NCI-H226 (cell line): ENCODE results near the gene TFDP2.
"Not testable (repeated sequence)": the region's sequence is repeated elsewhere in the genome, so short reads cannot be mapped to it uniquely, and the experiment has no call there.

Source experiments
- DNase-seq: peaks from one replicate; pipeline ENCODE4 v3.0.0-alpha.2; 2015

Gene TFDP2

GRCh38 chr3:141915016-141915415, 234.3 kb downstream of the TFDP2 start:
- no peak for DNase-seq

DNA sequence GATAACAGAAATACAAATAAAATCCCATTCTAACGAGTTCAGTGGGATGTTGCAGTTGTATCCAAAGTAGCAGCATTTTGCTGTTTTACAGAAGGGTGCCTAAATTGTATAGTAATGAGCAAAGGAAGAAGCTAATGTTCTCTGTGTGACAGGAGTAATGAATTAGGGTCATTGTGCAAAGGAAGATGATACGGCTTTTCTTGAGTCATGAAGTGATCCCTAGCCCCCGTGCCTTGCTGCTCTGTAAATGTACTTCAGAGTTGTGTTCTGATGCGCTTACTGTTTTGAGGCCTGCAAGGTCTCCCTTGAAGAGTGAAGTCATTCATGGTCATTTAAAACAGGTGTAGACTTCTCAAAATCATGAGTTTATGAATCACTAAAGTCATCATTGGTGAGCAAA, 235.0 kb downstream of the TFDP2 start:
- no peak for DNase-seq

GRCh38 chr3:141913150-141913811, 236.1 kb downstream of the TFDP2 start:
- DNase-seq = no peak

DNA sequence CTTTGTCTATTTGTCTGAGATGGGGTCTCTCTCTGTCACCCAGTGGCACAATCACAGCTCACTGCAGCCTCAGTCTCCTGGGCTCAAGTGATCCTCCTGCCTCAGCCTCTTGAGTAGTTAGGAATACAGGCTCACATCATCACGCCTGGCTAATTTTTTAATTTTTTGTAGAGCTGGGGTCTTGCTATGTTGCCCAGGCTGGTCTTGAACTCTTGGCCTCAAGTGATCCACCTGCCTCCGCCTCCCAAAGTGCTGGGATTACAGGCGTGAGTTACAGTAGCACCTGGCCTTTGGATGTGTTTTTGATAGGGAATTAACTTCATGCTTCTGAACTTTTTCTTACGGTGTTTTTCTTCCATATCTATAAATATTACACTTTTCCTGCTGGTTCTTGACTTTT, 239.4 kb downstream of the TFDP2 start:
- not testable (repeated sequence) for DNase-seq

DNA sequence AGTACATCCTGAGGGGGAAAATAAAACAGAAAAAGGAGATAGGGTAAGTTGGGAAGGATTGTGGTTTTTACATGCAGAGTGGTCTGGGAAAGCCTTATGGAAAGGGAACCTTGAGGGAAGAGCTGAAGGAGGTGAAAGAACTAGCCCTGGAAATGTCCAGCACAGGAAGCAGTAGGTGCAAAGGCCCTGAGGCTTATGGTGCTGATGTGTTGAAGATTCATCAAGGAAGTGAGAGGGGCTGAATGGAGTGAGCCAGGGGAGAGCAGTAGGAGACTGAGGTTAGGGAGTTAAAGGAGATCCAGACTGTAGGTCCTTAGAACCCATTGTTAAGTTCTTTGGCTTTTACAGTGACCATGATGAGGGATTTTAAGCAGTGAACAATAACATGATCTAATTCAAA, 239.9 kb downstream of the TFDP2 start:
- no peak for DNase-seq

DNA sequence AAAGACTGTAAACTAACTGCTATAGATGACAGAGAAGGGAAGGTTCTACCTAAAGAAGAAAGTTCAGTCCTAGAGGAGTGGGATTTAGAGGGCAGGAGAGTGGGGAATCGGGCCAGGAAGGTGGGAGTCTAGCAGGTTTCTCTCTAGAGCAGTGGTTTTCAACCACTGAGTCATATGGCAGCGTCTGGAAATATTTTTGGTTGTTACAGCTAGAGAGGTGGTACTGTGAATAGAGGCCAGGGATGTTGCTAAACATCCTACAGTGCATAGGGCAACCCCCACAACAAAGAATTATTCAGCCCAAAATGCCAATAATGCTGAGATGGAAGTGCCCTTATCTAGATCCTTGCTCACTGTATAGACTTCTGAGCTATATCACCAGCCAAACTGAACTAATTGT, 244.2 kb downstream of the TFDP2 start:
- DNase-seq = peak; percentile 50

DNA sequence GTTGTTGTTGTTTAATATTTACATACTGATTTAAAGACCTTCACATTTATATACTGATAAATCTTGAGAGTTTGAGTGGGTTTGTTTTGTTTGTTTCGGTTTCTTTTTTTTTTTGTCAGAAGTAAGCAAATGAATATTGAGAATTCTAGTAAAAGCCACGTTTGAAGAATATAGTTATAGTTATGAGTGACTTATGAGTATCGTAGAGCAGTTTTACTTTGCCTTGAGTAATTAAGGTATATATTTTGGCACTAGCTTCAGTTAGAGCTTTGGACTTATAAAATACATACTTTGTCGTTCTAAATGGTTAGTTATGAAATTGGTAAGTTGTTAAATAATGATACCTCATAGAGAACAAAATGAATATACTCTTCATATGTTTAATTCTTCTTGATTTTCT, 245.1 kb downstream of the TFDP2 start:
- no peak for DNase-seq

- DNase-seq = no peak
Observed at GRCh38 chr3:141901914-141902313, 247.4 kb downstream of the TFDP2 start.

GRCh38 chr3:141900343-141900742, 249.0 kb downstream of the TFDP2 start:
- no peak for DNase-seq

GRCh38 chr3:141898908-141899307, 250.4 kb downstream of the TFDP2 start:
- DNase-seq = no peak

DNA sequence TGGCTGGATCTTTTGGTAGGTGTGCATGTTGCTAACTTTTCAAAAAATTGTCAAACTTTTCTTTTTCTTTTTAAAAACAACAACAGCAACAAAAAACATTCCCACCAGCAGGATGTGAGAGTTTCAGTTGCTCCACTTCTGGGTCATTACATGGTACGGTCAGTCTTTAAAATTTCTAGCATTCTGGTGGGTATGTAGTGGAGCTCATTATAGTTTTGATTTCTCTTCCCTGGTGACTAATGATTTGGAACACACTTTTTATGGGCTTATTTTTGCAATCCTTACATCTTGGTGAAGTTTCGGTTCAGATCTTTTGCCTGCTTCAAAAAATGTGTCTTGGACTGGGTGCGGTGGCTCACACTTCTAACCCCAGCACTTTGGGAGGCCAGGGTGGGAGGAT, 253.6 kb downstream of the TFDP2 start:
- DNase-seq = no peak

GRCh38 chr3:141894524-141895176, 254.7 kb downstream of the TFDP2 start:
- DNase-seq = peak; percentile 49
